AG04450 (cell line): Measurements from ENCODE around the gene BABAM1. TPM values are rescaled to one million over a fixed set of nuclear protein-coding genes. Genes with fewer than 3 reads are reported as not detected.
A peak's percentile ranks its signal among the peaks of the same experiment; 100 is the strongest.

ENCODE experiments used
- CTCF ChIA-PET: fragments of 300-600, 350-600 bp; formaldehyde crosslinking; extraction: SDS; loops from one replicate; lab custom pipeline; 2022; ENCODE audit warnings: antibody characterized with exemption, inconsistent platforms; lab: Charles Lee
- POLR2A ChIA-PET: fragments of 350-600 bp; formaldehyde crosslinking; extraction: SDS; loops from one replicate; lab custom pipeline; 2021; ENCODE audit warnings: antibody characterized with exemption, inconsistent platforms; lab: Yijun Ruan, JAX
- DNase-seq: peaks from one replicate; pipeline ENCODE4 v3.0.0-alpha.2; 2011; ENCODE audit warnings: low read depth, low spot score
- H3K27ac ChIP-seq: one replicate; pipeline ENCODE4 v1.5.1; 2012; ENCODE audit warnings: low read depth, low read length, control low read depth
- H3K27me3 ChIP-seq: one replicate; pipeline ENCODE4 v1.6.0; 2012; ENCODE audit warnings: low read length; ENCODE audit not compliant: control insufficient read depth, insufficient read depth
- H3K4me3 ChIP-seq: 2 replicates; pipeline ENCODE4 v1.5.1; 2011; ENCODE audit warnings: mild to moderate bottlenecking, low read depth, low read length, control low read depth
- H3K9me3 ChIP-seq: 2 replicates; pipeline ENCODE4 v1.5.1; 2012; ENCODE audit warnings: low read length; ENCODE audit not compliant: control insufficient read depth, insufficient read depth
- CTCF ChIP-seq: IDR thresholded peaks from 2 replicates; pipeline ENCODE4 v1.5.1; 2011; ENCODE audit warnings: low read depth, low read length, control low read depth, inconsistent platforms
- polyA plus RNA-seq: library from polyadenylated mRNA; depleted of rRNA; stranded (reverse); fragments of >200 nt; gene quantifications from 2 replicates; pipeline ENCODE4 v1.2.3, GENCODE V29; 2011

Gene BABAM1
- polyA plus RNA-seq, 1 experiment = 98.6 TPM

GRCh38 chr19:17243211-17243829, 23.9 kb upstream of the BABAM1 start:
- DNase-seq = no peak
- no peak for TF ChIP-seq CTCF
- Histone ChIP-seq H3K27ac (no peak overlapping the region), H3K4me3 (peak overlapping the region; percentile 86), H3K27me3 (no peaks in the 10 kb centered on the region), H3K9me3 (no peaks in the 10 kb centered on the region; the same call in 1 of the 2 replicates)
- ChIA-PET POLR2A (interaction anchor here (1.3 kb wide), 1 partner anchor 17 kb away, joined by 6 read pairs; the partner anchor contains the start of gene OCEL1), CTCF (interaction anchor here (1.0 kb wide), 1 partner anchor 39 kb away, joined by 4 read pairs; no protein-coding TSS in a partner anchor)

- no peaks in the 10 kb centered on the region; the same call in 1 of the 2 replicates for H3K9me3 ChIP-seq
- no peaks in the 10 kb centered on the region for H3K27me3 ChIP-seq
- DNase-seq = no peak
- no peak overlapping the region for H3K27ac ChIP-seq
- ChIA-PET POLR2A (no interaction called here), CTCF (interaction anchor here (0.6 kb wide), 1 partner anchor 474 kb away, joined by 3 read pairs; no protein-coding TSS in a partner anchor)
- no peak for TF ChIP-seq CTCF
- peak overlapping the region; percentile 86 for H3K4me3 ChIP-seq
Measured at GRCh38 chr19:17243830-17244617, 23.2 kb upstream of the BABAM1 start.

GRCh38 chr19:17244618-17245534, 22.4 kb upstream of the BABAM1 start:
- Histone ChIP-seq H3K27ac (no peak overlapping the region), H3K4me3 (peak overlapping the region; percentile 86), H3K27me3 (no peaks in the 10 kb centered on the region), H3K9me3 (no peaks in the 10 kb centered on the region; the same call in 1 of the 2 replicates)
- TF ChIP-seq CTCF = no peak
- POLR2A ChIA-PET = no interaction called here
- no peak for DNase-seq
- CTCF ChIA-PET = interaction anchor here (0.6 kb wide), 1 partner anchor 475 kb away, joined by 3 read pairs; no protein-coding TSS in a partner anchor

GRCh38 chr19:17245535-17245984, 21.7 kb upstream of the BABAM1 start, which contains the start of gene NR2F6:
Gene NR2F6 (minus strand): TSS chr19:17245919. CDS start chr19:17245220, 699 bp downstream.
- Histone ChIP-seq H3K27me3 (no peaks in the 10 kb centered on the region), H3K4me3 (peak within 1 kb of the TSS; percentile 86), H3K9me3 (no peaks in the 10 kb centered on the region; the same call in 1 of the 2 replicates), H3K27ac (peak within 1 kb of the TSS; percentile 47)
- DNase-seq = no peak
- no peak for TF ChIP-seq CTCF
- CTCF ChIA-PET = no interaction called here
- POLR2A ChIA-PET = interaction anchor here (0.7 kb wide), 3 partner anchors 55 to 687 kb away, joined by 3 to 8 read pairs (median 6); partner anchors contain the start of gene CCDC124
